ENCODE data around the gene SASH1.

The SASH1 gene

DNA sequence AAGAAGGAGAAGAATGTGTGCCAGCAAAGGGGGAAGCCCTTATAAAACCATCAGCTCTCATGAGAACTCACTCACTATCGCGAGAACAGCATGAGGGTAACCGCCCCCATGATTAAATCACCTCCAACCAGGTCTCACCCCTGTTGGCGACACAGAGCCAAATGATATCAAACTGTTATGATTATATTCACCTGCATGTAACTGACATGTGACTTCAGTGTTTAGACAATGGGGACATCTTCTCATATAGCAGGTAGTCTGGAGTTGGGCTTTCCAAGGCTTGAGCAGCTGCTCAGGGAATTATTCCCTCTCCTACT, 115.2 kb downstream of the SASH1 start:
- H3K9me3 ChIP-seq (ENCODE audit: insufficient read depth, low read length) = no peaks in the 10 kb centered on the region
- no peaks in the 10 kb centered on the region for H3K79me2 ChIP-seq (ENCODE audit: insufficient read depth, low read length)
- H3K4me2 ChIP-seq (ENCODE audit: low read depth, low read length, poor library complexity, severe bottlenecking) = no peak overlapping the region
- H3K27me3 ChIP-seq (ENCODE audit: low read length) = no peaks in the 10 kb centered on the region
- H3F3A ChIP-seq (ENCODE audit: insufficient read depth) = no peaks in the 10 kb centered on the region
- TF ChIP-seq EZH2phosphoT487 (conservative IDR thresholded peaks at IDR 0.05; ENCODE audit: low read length) (no peak), CTCF (IDR thresholded peaks at IDR 0.05; ENCODE audit: insufficient read depth, low read length, poor library complexity, severe bottlenecking) (no peak)
- H3K9ac ChIP-seq (ENCODE audit: low read length) = no peak overlapping the region
- H2AFZ ChIP-seq (ENCODE audit: low read depth, low read length, severe bottlenecking) = no peak overlapping the region
- H4K20me1 ChIP-seq (ENCODE audit: low read depth, low read length) = no peaks in the 10 kb centered on the region
- H3K36me3 ChIP-seq (ENCODE audit: low read length) = no peaks in the 10 kb centered on the region
- no peak overlapping the region for H3K27ac ChIP-seq (ENCODE audit: low read depth, low read length)
- no peaks in the 10 kb centered on the region for H3K9me2 ChIP-seq (replicated peaks; ENCODE audit: insufficient read depth, low read length)
- H3K4me3 ChIP-seq (ENCODE audit: insufficient read depth, low read length, poor library complexity, severe bottlenecking) = no peak overlapping the region

DNA sequence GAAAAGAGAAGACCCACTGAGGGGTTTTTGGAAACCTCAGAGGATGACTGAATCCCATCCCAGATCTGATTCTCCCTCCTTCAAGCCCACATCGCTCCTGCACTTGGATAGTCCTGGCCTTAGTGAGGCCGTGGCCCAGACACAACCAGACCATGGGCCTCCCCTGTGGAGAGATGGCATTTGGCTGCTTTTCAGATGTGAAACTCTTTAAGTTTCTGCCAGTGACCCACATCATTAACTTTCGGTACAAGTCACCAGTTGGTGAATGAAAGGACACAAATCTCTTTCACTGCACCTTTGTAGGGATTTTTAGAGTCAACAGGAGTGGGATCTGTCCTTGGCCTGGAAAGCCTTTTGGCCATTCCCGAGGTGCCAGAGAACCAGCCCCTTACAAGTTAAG, 116.6 kb downstream of the SASH1 start:
- Histone ChIP-seq H3K9me2 (replicated peaks; ENCODE audit: insufficient read depth, low read length) (no peaks in the 10 kb centered on the region), H3F3A (ENCODE audit: insufficient read depth) (no peaks in the 10 kb centered on the region), H3K4me3 (ENCODE audit: insufficient read depth, low read length, poor library complexity, severe bottlenecking) (no peak overlapping the region), H3K9ac (ENCODE audit: low read length) (no peak overlapping the region), H3K27ac (ENCODE audit: low read depth, low read length) (no peak overlapping the region), H3K9me3 (ENCODE audit: insufficient read depth, low read length) (no peaks in the 10 kb centered on the region), H3K79me2 (ENCODE audit: insufficient read depth, low read length) (no peaks in the 10 kb centered on the region), H3K4me2 (ENCODE audit: low read depth, low read length, poor library complexity, severe bottlenecking) (no peak overlapping the region), H2AFZ (ENCODE audit: low read depth, low read length, severe bottlenecking) (no peak overlapping the region), H3K27me3 (ENCODE audit: low read length) (no peaks in the 10 kb centered on the region), H3K36me3 (ENCODE audit: low read length) (no peaks in the 10 kb centered on the region), H4K20me1 (ENCODE audit: low read depth, low read length) (no peaks in the 10 kb centered on the region)
- no peak for TF ChIP-seq CTCF (IDR thresholded peaks at IDR 0.05; ENCODE audit: insufficient read depth, low read length, poor library complexity, severe bottlenecking)
- no peak for TF ChIP-seq EZH2phosphoT487 (conservative IDR thresholded peaks at IDR 0.05; ENCODE audit: low read length)

GRCh38 chr6:148460876-148461646, 118.4 kb downstream of the SASH1 start:
- TF ChIP-seq EZH2phosphoT487 (conservative IDR thresholded peaks at IDR 0.05; ENCODE audit: low read length) (no peak), CTCF (IDR thresholded peaks at IDR 0.05; ENCODE audit: insufficient read depth, low read length, poor library complexity, severe bottlenecking) (no peak)
- no peak overlapping the region for H3K27ac ChIP-seq (ENCODE audit: low read depth, low read length)
- H3K9ac ChIP-seq (ENCODE audit: low read length) = no peak overlapping the region
- no peaks in the 10 kb centered on the region for H3K9me3 ChIP-seq (ENCODE audit: insufficient read depth, low read length)
- H3K27me3 ChIP-seq (ENCODE audit: low read length) = no peaks in the 10 kb centered on the region
- no peaks in the 10 kb centered on the region for H3K79me2 ChIP-seq (ENCODE audit: insufficient read depth, low read length)
- H3K4me2 ChIP-seq (ENCODE audit: low read depth, low read length, poor library complexity, severe bottlenecking) = no peak overlapping the region
- no peak overlapping the region for H2AFZ ChIP-seq (ENCODE audit: low read depth, low read length, severe bottlenecking)
- no peaks in the 10 kb centered on the region for H3K9me2 ChIP-seq (replicated peaks; ENCODE audit: insufficient read depth, low read length)
- no peaks in the 10 kb centered on the region for H3F3A ChIP-seq (ENCODE audit: insufficient read depth)
- H4K20me1 ChIP-seq (ENCODE audit: low read depth, low read length) = no peaks in the 10 kb centered on the region
- no peak overlapping the region for H3K4me3 ChIP-seq (ENCODE audit: insufficient read depth, low read length, poor library complexity, severe bottlenecking)
- H3K36me3 ChIP-seq (ENCODE audit: low read length) = no peaks in the 10 kb centered on the region

Data from SU-DHL-6 (cell line).